Measurements from ENCODE around the gene CCNG1. TPM values are rescaled to one million over a fixed set of nuclear protein-coding genes. Genes with fewer than 3 reads are reported as not detected.
"Not testable (repeated sequence)": the region's sequence is repeated elsewhere in the genome, so short reads cannot be mapped to it uniquely, and the experiment has no call there.

The CCNG1 gene
- total RNA-seq, 8 experiments from 2014 or later: 141 to 258 (median 173) TPM

GRCh38 chr5:163415673-163416072 is 21.7 kb upstream of the CCNG1 start:
- ATAC-seq (replicated peaks in 6 of 8); H3K4me1 ChIP-seq (replicated peaks in 1 of 2); H3K27ac ChIP-seq; in situ Hi-C loops (cut with MboI; ENCODE audit: low pct_unique_long_range_greater_than_20kb in 2 of 9, low sequenced_read_pairs in 9 of 9, unreplicated experiment in 9 of 9); H3K4me3 ChIP-seq: not testable (repeated sequence)
- WGBS, 10 experiments: 3 to 93% (median 76%) methylated on average over 1 to 14 of the region's 15 CpGs; no CpG with 5 or more reads in 1 of the 10 experiments

- no peak for ATAC-seq (replicated peaks in 6 of 8)
- Histone ChIP-seq H3K4me1 (replicated peaks in 1 of 2) (no peaks in the 10 kb centered on the region), H3K4me3 (no peak overlapping the region), H3K27ac (no peak overlapping the region)
- in situ Hi-C loops (cut with MboI; ENCODE audit: low pct_unique_long_range_greater_than_20kb in 2 of 9, low sequenced_read_pairs in 9 of 9, unreplicated experiment in 9 of 9): no loop called here
- WGBS, 10 experiments: 33 to 100% (median 100%) methylated on average over 1 of the region's 1 CpG; no CpG with 5 or more reads in 1 of the 10 experiments
Measured at GRCh38 chr5:163424836-163425235, 12.6 kb upstream of the CCNG1 start.

GRCh38 chr5:163426128-163426527 is 11.3 kb upstream of the CCNG1 start:
- not testable (repeated sequence) for ATAC-seq (replicated peaks in 6 of 8)
- WGBS, 10 experiments: 13 to 100% (median 80%) methylated on average over 1 to 4 of the region's 4 CpGs

GRCh38 chr5:163432544-163432943 is 4.9 kb upstream of the CCNG1 start:
- ATAC-seq (replicated peaks in 6 of 8): no peak
- in situ Hi-C loops (cut with MboI; ENCODE audit: low pct_unique_long_range_greater_than_20kb in 2 of 9, low sequenced_read_pairs in 9 of 9, unreplicated experiment in 9 of 9): no loop called here
- Histone ChIP-seq H3K4me3 (no peak overlapping the region), H3K4me1 (replicated peaks in 1 of 2) (peaks cover 0 to 3% of the 10 kb centered on the region in 2 donors), H3K27ac (no peak overlapping the region)
- WGBS, 10 experiments: 0 to 100% (median 57%) methylated on average over 1 of the region's 1 CpG; no CpG with 5 or more reads in 2 of the 10 experiments

More at GRCh38 chr5:163426128-163426527, 11.3 kb upstream of the CCNG1 start:
- H3K4me1 ChIP-seq (replicated peaks in 1 of 2); in situ Hi-C loops (cut with MboI; ENCODE audit: low pct_unique_long_range_greater_than_20kb in 2 of 9, low sequenced_read_pairs in 9 of 9, unreplicated experiment in 9 of 9); H3K4me3 ChIP-seq; H3K27ac ChIP-seq: not testable (repeated sequence)

- WGBS, 10 experiments: 0 to 88% (median 67%) methylated on average over 1 to 5 of the region's 5 CpGs
- in situ Hi-C loops (cut with MboI; ENCODE audit: low pct_unique_long_range_greater_than_20kb in 2 of 9, low sequenced_read_pairs in 9 of 9, unreplicated experiment in 9 of 9): no loop called here
- peaks cover 0 to 3% of the 10 kb centered on the region in 2 donors for H3K4me1 ChIP-seq (replicated peaks in 1 of 2)
- no peak overlapping the region for H3K27ac ChIP-seq
- H3K4me3 ChIP-seq: no peak overlapping the region
- no peak for ATAC-seq (replicated peaks in 6 of 8)
Measured at GRCh38 chr5:163433271-163433670, 4.1 kb upstream of the CCNG1 start.

- 20 to 100% (median 90%) methylated on average over 1 to 3 of the region's 3 CpGs; no CpG with 5 or more reads in 3 of the 10 experiments for WGBS, 10 experiments
- peaks cover 4 to 13% of the 10 kb centered on the region in 2 donors for H3K4me1 ChIP-seq (replicated peaks in 1 of 2)
- no peak overlapping the region for H3K27ac ChIP-seq
- no peak overlapping the region for H3K4me3 ChIP-seq
- in situ Hi-C loops (cut with MboI; ENCODE audit: low pct_unique_long_range_greater_than_20kb in 2 of 9, low sequenced_read_pairs in 9 of 9, unreplicated experiment in 9 of 9): no loop called here
- no peak for ATAC-seq (replicated peaks in 6 of 8)
Measured at GRCh38 chr5:163434401-163434866, 3.0 kb upstream of the CCNG1 start.

- Histone ChIP-seq H3K27ac (no peak overlapping the region), H3K4me3 (peak overlapping the region; percentile 55 to 90 (median 84)), H3K4me1 (replicated peaks in 1 of 2) (peaks cover 15 to 17% of the 10 kb centered on the region in 2 donors)
- in situ Hi-C loops (cut with MboI; ENCODE audit: low pct_unique_long_range_greater_than_20kb in 2 of 9, low sequenced_read_pairs in 9 of 9, unreplicated experiment in 9 of 9): no loop called here
- 0 to 64% (median 32%) methylated on average over 1 to 4 of the region's 4 CpGs; no CpG with 5 or more reads in 2 of the 10 experiments for WGBS, 10 experiments
- ATAC-seq (replicated peaks in 6 of 8): no peak
Measured at GRCh38 chr5:163436515-163436914, 880 bp upstream of the CCNG1 start.

- WGBS, 10 experiments: 0 to 17% (median 7%) methylated on average over 1 to 6 of the region's 6 CpGs; no CpG with 5 or more reads in 2 of the 10 experiments
- Histone ChIP-seq H3K27ac (no peak overlapping the region), H3K4me1 (replicated peaks in 1 of 2) (peaks cover 15 to 17% of the 10 kb centered on the region in 2 donors), H3K4me3 (peak overlapping the region; percentile 55 to 90 (median 84))
- in situ Hi-C loops (cut with MboI; ENCODE audit: low pct_unique_long_range_greater_than_20kb in 2 of 9, low sequenced_read_pairs in 9 of 9, unreplicated experiment in 9 of 9): no loop called here
- no peak for ATAC-seq (replicated peaks in 6 of 8)
Measured at GRCh38 chr5:163437011-163437308, 435 bp upstream of the CCNG1 start.

- no peak for ATAC-seq (replicated peaks in 6 of 8)
- Histone ChIP-seq H3K4me3 (peak overlapping the region; percentile 55 to 90 (median 84)), H3K27ac (no peak overlapping the region), H3K4me1 (replicated peaks in 1 of 2) (peaks cover 15 to 17% of the 10 kb centered on the region in 2 donors)
- in situ Hi-C loops (cut with MboI; ENCODE audit: low pct_unique_long_range_greater_than_20kb in 2 of 9, low sequenced_read_pairs in 9 of 9, unreplicated experiment in 9 of 9): no loop called here
- 0 to 43% (median 30%) methylated on average over 1 of the region's 2 CpGs; no CpG with 5 or more reads in 6 of the 10 experiments for WGBS, 10 experiments
Measured at GRCh38 chr5:163439092-163439425, 1.7 kb downstream of the CCNG1 start.

GRCh38 chr5:163440954-163441353 is 3.6 kb downstream of the CCNG1 start:
- H3K27ac ChIP-seq: no peak overlapping the region
- no peak overlapping the region for H3K4me3 ChIP-seq
- WGBS, 10 experiments: 83 to 100% (median 100%) methylated on average over 1 to 3 of the region's 3 CpGs; no CpG with 5 or more reads in 1 of the 10 experiments
- peaks cover 15 to 17% of the 10 kb centered on the region in 2 donors for H3K4me1 ChIP-seq (replicated peaks in 1 of 2)
- no peak for ATAC-seq (replicated peaks in 6 of 8)
- in situ Hi-C loops (cut with MboI; ENCODE audit: low pct_unique_long_range_greater_than_20kb in 2 of 9, low sequenced_read_pairs in 9 of 9, unreplicated experiment in 9 of 9): no loop called here

GRCh38 chr5:163444526-163444925 is 7.1 kb downstream of the CCNG1 start:
- no peak for ATAC-seq (replicated peaks in 6 of 8)
- Histone ChIP-seq H3K27ac (no peak overlapping the region), H3K4me3 (no peak overlapping the region), H3K4me1 (replicated peaks in 1 of 2) (peaks cover 3 to 10% of the 10 kb centered on the region in 2 donors)
- WGBS, 10 experiments: 60 to 100% (median 88%) methylated on average over 1 of the region's 1 CpG; no CpG with 5 or more reads in 2 of the 10 experiments
- in situ Hi-C loops (cut with MboI; ENCODE audit: low pct_unique_long_range_greater_than_20kb in 2 of 9, low sequenced_read_pairs in 9 of 9, unreplicated experiment in 9 of 9): no loop called here

GRCh38 chr5:163445345-163445744 is 8.0 kb downstream of the CCNG1 start:
- no peak for ATAC-seq (replicated peaks in 6 of 8)
- in situ Hi-C loops (cut with MboI; ENCODE audit: low pct_unique_long_range_greater_than_20kb in 2 of 9, low sequenced_read_pairs in 9 of 9, unreplicated experiment in 9 of 9): no loop called here

GRCh38 chr5:163447191-163447590 is 9.8 kb downstream of the CCNG1 start:
- Histone ChIP-seq H3K4me3 (no peak overlapping the region), H3K27ac (no peak overlapping the region), H3K4me1 (replicated peaks in 1 of 2) (no peaks in the 10 kb centered on the region)
- ATAC-seq (replicated peaks in 6 of 8): no peak
- in situ Hi-C loops (cut with MboI; ENCODE audit: low pct_unique_long_range_greater_than_20kb in 2 of 9, low sequenced_read_pairs in 9 of 9, unreplicated experiment in 9 of 9): no loop called here

More at GRCh38 chr5:163445345-163445744, 8.0 kb downstream of the CCNG1 start:
- no peak overlapping the region for H3K4me3 ChIP-seq
- WGBS, 10 experiments: 74 to 100% (median 100%) methylated on average over 1 to 6 of the region's 6 CpGs; no CpG with 5 or more reads in 1 of the 10 experiments
- peaks cover 0 to 1% of the 10 kb centered on the region in 2 donors for H3K4me1 ChIP-seq (replicated peaks in 1 of 2)
- no peak overlapping the region for H3K27ac ChIP-seq

- Histone ChIP-seq H3K4me3 (no peak overlapping the region), H3K4me1 (replicated peaks in 1 of 2) (no peaks in the 10 kb centered on the region), H3K27ac (no peak overlapping the region)
- in situ Hi-C loops (cut with MboI; ENCODE audit: low pct_unique_long_range_greater_than_20kb in 2 of 9, low sequenced_read_pairs in 9 of 9, unreplicated experiment in 9 of 9): no loop called here
- ATAC-seq (replicated peaks in 6 of 8): no peak
- WGBS, 10 experiments: 73 to 100% (median 89%) methylated on average over 1 to 3 of the region's 3 CpGs
Measured at GRCh38 chr5:163447875-163448274, 10.5 kb downstream of the CCNG1 start.
